Inferior parietal cortex (tissue), 1 donor: ENCODE measurements around the gene KDM7A.
A peak's percentile ranks its signal among the peaks of the same experiment; 100 is the strongest.
"Not testable (repeated sequence)": the region's sequence is repeated elsewhere in the genome, so short reads cannot be mapped to it uniquely, and the experiment has no call there.

Source experiments
- DNase-seq: peaks from one replicate; pipeline ENCODE4 v3.0.0-alpha.2; 2016; ENCODE audit errors: extremely low spot score

The KDM7A gene

DNA sequence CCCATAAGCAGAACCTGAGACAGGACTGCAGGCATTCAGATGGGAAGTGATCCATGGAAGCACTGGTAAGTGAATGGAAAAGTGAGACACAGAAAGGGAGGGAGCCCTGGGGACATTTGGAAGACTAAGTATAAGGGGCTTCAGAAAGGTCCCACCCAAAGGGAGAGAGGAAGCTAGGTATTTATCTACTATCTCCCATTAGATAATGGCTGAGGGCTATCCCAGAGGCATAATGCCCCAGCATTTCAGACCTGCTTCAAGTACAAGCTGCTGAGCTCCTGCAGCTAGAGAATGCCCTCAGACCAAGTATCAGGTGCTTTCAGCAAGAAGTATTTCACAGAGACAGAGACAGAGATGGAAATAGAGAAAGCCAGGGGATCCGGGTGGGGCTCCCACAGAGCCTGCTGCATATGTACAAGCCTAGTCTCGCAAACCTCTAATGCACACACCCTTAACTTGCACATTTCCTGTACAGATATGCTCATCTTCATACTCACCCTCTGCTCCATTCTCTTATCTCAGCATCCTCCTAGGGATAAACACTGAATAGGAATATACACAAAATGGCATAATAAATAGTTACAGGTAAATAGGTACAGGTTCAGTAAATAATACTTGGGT, 20.2 kb downstream of the KDM7A start:
- no peak for DNase-seq

DNA sequence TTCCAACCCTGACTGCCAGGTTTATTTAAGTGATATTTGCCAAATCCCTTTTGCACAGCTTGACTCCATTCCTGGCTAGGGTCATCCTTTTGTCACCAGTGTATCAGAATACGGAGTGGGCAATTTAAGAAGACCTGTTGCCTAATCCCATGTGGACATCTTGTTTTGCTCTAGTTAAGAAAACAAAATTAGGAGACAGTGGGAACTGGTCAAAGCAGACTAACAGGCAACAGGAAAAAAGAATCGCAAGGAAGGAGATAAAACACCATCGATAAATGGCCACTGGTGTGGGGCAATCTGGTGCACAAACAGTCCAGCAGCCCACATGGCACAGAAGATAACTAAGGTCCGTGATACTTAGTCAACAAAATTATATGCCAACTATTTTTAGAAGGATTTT, 21.4 kb downstream of the KDM7A start:
- no peak for DNase-seq

DNA sequence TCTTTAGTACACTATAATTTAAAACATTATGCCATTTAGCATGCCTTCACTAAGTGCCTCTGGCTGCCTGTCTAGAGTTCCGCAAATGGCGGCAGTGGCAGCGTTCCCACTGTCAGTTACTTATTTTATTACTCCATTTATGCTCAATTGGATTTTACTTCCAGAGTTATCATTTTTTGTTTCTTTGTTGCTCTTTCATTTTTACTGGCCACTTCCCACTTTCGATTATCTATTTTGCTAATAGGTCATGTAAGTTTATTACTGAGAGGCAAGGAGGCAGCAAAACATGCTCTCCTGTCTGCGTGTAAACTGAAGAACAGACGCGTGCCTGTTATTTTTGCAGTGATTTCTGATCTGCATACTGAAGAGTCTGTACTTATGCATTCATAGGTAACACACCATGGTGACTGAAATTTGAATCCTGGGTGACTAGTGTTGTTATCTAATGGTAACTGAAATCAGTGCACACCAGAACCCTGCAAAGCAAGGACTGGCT, 23.1 kb downstream of the KDM7A start:
- no peak for DNase-seq

DNA sequence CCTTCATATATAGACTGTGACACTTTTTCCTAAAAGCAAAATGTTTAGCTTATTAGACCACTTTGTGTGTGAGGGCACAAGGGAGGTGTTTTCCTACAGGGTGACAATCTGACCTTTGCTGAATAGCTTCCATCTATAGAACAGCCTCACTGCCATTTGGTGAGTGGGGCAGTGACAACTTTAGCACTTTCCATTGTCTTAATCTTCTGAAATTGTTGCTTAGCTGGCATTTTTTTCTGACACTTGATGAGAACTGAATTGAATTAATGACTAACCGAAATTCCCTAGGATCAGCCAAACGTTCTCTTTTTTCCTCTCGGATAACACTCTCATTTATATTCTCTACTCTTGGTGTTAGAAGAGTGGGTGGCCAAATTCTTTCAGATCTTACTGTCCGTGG, 30.2 kb downstream of the KDM7A start:
- no peak for DNase-seq

DNA sequence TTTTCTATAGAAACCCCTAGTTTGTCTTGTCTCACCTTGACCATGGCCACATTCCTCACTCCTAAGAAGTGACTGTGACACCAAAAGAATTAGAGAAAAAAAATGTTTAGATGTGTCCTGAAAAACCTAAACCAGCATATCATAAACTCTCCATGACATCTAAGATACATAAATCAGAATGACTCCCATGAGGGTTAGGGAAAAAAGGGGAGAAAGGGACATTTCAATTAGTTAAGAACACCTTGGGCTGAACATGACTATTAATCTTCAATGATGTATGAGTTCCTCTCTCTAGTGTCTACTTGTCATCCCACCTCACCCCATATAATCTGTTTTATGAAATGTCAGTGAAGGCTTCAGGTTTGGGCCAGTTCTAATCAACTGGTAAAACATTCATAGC, 31.1 kb downstream of the KDM7A start:
- DNase-seq = no peak

DNA sequence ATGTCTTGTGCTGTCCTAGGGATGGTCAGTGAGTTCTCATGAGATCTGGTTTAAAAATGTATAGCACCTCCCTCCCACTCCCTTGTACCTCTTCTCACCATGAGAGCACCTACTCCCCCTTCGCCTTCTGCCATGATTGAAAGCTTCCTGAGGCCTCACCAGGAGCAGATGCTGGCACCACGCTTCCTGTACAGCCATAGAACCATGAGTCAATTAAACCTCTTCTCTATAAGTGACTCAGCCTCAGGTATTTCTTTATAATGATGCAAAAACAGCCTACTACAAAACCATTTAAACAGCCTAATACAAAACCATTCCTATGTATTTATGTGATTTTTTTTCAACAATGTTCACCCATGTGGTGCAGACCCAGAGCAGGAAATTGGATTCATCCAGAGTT, 32.0 kb downstream of the KDM7A start:
- no peak for DNase-seq

DNA sequence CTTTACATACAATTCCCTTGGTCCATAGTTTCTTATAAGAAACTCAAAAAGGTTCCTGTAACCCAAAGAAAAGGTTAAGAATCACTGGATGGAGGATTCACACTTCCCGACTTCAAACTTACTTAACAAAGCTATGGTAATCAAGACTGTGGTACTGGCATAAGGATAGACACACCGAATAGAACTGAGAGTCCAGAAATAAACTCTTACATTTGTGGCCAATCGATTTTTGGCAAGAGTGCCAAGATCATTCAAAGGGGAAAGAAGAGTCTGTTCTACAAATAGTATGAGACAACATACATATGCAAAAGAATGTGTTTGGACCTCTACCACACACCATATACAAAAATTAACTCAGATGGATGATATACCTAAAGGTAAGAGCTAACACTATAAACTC, 32.8 kb downstream of the KDM7A start:
- no peak for DNase-seq

DNA sequence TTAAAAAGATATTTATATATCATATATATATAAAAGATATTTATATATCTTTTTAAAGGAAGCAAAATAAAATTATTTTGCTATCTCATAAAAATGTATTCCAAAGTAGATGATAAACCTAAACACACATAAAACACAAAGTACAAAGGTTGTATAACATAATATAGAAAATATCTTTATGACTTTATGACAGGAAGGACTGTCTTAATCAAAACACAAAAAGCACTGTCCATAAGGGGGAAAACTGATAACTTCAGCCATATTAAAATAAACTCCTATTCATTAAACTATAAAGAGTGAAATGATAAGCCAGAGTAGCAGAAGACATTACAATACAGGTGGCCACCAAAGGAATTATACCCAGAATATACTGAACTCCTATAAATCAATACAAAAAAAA, 34.8 kb downstream of the KDM7A start:
- DNase-seq = no peak

DNA sequence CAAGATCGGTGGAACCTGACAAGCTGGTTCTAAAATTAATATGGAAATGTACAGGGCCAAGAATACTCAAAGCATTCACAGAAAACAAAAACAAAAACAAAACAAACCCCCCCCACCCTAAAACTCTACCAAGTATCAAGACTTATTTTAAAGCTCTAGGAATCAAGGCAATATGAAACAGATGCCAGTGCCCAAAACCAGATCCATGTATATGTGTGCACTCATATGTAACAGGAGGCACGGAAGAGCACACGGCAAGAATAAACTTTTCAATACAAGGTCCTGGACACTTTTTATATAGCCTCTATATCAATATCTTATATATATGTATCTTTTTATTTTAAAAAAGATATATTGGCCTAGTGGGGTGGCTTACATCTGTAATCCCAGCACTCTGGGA, 35.5 kb downstream of the KDM7A start:
- DNase-seq = no peak

DNA sequence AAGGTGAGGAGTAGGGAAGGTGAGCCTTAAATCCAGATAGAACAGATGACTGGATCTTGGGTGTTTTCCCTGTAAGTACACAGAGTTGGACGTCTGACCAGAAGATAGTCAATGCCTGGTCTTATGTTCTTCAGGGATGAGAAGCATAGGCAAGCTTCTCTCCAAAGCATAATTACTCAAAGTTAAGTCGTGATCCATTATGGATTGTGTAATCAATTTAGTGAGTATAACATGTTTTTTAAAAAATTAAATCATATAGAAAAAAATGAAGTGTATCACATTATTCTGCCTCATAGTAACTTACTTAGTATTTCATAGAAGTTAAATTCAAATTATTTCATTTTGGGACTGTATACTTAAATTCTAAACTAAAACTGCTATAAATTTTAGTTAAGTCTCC, 39.7 kb downstream of the KDM7A start:
- DNase-seq = no peak

DNA sequence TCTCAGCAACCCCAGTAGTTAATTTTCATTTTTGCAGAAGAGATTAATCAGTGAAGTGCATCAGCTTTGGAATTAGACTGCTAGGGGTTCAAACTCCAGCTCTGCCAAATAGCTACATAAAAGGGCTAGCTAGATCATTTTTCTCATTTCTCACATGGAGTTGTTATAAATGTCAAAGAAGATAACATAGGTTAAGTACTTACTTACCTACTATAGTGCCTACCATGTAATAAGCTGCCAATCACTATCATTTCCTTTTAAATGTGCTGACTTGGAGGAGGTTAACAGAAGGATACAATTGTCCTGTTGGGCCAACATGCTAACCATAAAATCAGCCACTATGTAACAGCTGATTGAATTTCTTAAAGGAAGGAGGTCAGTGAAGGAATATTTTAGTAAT, 40.7 kb downstream of the KDM7A start:
- DNase-seq = no peak

DNA sequence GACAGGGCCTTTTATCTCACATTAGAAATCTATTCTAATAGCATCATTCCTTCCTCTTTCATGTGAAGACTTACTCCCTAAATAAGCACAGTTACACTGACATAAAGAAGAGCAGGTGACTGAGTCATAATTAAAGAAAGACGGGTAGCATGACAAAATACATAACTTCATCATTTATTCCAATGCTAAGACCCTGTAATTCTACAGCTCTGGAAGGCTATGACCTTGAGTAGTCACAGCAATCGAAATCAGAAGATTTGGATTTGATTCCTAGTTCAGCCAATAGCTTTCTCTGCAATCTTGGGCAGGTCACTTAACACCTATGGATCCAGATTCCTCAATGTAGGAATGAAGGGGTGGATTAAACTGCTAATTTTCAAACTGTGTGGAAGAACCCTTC, 42.7 kb downstream of the KDM7A start:
- no peak for DNase-seq

DNA sequence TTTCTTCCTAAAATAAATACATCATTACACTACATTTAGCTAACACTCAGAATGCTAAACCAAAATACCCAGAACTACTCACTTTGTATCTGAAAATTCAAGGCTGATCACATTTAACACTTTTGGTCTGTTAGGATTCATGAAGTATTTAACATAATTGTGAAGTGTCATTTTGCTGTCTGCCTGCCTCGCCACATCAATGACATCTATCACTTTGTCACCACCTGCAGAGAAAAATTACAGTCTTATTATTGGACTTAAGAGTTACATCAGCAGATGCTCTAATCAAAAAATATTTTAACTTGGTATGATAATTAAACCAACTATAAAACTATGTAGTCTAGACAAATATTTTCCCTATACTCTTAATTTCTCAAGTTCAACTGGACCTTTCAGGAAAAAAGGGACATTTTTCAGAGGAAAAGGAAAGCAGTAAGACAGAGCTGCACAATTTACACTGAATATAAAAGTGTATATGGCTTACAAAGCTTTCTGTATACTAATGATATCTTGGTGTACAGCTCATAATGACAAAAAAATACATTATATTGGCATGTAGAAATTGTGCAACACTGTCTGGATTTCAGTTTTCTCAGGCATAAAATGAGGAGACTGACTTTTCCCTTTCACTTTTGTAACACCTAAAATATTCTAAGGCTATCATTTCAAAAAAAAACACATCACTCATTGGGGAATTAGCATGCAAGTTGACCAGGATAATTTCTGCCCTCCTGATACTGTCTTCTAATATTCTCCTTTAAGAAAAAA, 49.2 kb downstream of the KDM7A start:
- DNase-seq = no peak

DNA sequence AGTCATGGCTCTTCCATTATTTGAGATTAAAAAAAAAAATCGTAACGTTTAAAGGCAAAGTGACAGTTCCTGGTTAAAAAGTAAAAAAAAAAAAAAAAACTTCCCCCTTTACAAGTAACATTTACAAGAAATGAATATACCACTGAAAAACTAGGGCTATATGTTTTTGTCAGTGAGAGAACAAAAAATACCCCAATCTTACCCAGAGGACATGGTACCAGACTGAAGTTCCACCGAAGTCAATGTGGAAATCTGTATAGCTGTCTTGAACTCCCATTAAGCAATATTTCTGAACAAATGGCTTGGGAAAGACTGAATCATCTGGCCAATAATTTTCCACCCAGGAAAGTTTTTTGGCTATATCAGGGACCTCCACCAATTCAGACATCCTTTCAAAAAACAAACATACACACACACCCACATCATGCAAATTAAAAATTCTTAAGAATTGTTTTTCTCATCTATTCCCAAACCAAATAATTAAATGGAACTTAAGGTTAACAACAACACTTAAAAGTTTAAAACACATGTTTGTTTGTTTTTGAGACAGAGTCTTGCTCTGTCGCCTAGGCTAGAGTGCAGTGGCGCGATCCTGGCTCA, 50.2 kb downstream of the KDM7A start:
- DNase-seq = no peak

DNA sequence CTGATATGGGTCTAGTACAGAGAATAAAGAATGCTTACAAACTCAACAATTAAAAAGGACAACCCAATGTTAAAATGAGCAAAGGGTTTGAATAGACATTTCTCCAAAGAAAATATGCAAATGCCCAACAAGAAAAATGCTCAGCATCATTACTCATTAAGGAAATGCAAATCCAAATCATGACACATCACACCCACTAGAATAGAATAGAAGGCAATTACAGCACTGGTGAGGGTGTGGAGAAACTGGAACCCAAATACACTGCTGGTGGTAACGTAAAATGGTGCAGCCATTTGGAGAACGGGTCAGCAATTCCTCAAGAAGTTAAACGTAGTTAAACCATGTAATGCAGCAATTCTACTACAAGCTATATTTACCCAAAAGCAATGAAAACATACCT, 53.8 kb downstream of the KDM7A start:
- DNase-seq = no peak

DNA sequence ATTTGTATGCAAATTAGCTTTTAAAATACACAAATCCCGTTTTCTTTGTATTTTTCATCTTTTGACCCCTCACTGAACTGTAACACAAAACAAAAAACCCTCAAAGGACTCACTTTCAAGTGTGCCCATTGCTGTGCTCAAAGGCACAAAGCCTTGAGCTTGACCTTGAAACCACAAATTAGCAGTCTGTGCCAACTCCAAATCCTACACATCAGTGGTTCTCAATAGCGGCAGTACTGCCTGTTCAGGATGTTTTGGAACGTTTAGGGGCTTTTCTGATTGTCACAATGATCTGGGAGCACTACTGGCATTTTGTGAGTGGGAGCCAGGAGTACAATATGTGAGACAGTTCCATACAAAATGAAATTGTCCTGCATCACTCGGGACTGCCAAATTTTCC, 55.5 kb downstream of the KDM7A start:
- DNase-seq = peak; percentile 25

DNA sequence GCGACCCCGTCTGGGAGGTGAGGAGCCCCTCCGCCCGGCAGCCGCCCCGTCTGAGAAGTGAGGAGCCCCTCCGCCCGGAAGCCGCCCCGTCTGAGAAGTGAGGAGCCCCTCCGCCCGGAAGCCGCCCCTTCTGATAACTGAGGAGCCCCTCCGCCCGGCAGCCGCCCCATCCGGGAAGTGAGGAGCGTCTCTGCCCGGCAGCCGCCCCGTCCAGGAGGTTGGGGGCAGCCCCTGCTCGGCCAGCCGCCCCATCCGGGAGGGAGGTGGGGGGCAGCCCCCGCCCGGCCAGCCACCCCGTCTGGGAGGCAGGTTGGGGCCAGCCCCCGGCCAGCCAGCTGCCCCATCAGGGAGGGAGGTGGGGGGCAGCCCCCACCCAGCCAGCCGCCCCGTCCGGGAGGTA, 62.0 kb downstream of the KDM7A start:
- DNase-seq = not testable (repeated sequence)

DNA sequence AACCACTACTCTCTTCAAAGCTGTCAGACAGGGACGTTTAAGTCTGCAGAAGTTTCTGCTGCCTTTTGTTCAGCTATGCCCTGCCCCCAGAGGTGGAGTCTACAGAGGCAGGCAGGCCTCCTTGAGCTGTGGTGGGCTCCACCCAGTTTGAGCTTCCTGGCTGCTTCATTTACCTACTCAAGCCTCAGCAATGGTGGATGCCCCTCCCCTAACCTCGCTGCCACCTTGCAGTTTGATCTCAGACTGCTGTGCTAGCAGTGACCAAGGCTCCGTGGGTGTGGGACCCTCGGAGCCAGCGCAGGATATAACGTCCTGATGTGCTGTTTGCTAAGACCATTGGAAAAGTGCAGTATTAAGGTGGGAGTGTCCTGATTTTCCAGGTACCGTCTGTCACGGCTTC, 68.0 kb downstream of the KDM7A start:
- not testable (repeated sequence) for DNase-seq

DNA sequence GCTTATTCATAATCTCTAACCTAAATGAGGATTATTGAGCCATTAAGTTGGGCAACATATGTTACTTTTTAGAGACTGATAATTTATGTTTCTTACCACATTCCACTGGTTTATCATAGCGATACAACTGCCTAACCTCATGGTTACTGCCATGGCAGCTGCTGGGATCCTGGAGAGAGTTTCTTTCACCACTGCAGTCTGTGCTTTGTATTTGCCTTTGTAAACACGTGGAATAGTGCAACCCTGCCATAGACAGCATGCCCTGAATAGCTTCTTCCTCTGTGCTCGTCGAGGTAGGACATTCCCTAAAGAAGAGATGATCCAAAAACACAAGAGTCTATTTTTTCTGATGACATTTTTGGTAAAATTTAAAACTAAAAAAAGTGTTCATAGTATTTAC, 80.3 kb downstream of the KDM7A start:
- no peak for DNase-seq

DNA sequence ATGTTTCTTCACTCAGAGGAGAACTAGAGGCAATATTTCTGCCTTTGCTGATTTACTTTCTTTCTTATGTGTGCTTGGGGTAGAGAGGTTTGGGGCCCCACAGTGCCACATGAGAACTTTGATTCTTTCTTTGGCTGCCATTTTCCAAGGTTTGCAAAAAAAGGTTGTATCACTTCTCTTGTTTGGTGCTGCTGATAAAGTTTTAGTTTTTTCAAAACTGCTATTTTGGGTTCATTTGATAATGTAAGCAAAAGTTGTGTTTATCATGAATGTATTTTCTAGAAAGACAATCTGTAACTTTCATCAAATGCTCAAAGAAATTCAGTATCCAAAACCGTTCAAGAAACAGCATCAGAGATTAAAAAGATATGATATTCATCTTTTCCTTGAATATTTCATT, 83.4 kb downstream of the KDM7A start:
- DNase-seq = no peak

DNA sequence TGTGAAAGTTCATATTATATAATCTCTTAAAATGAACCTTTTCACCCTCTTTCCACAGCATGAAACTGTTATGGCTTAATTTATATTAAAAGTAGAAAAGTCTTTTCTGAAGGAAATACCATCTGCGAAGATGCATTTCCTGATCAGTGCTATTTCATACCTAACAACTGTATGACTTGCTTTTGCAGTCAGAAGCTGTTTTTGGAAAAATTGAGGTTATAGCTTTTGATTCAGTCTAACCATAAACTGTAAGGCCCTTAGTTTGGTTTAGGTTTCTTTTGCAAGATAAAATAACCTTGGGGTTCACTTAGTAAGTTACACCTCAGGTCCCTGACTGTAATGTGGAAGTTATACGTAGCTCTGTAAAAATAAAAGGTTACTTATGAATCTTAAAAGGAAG, 91.3 kb downstream of the KDM7A start:
- DNase-seq = no peak

DNA sequence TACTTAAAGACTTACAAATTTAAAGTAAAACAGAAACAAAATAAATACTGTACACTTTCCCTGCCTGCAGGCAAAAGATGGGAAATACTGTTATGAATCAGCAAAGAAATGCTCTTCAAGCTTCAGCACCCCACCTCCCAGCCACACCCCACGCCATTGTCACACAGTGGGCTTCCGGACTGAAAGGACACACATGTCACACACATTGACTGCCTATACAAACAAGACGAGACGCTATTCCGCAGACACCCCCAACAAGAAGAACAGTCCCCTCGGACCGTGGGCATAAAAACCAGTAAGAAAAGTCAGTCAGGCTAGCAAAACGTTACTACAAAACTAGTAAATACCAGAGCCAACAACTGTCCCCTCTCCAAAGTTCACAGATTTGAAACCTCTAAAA, 91.8 kb downstream of the KDM7A start:
- no peak for DNase-seq

DNA sequence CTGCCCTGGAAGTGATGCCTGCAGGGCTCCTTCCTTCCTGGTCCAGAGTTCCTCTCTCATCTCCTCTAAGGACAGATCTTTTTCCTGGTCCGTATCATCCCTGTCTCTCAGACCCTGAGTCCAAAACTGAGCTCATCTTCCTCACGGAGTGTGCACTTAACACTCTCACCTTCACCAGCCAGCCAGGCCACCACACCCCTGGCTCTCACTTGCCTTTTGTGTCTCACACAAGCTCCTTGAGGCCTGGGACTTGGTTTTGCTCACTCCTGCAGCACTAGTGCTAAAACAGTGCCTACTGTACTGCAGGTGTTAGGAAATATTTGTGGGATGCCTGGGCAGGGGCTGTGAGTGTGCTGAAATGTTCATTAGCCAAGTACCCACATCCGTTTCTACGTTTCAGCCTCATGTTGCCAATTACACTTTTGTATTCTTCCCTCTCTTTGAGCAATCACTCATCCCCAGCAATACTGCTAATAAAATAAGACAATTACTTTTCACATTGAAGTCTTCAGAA, 92.6 kb downstream of the KDM7A start:
- no peak for DNase-seq
